Measurements from ENCODE around the gene WIPF2. TPM values are rescaled to one million over a fixed set of nuclear protein-coding genes. Genes with fewer than 3 reads are reported as not detected.
"Not testable (repeated sequence)": the region's sequence is repeated elsewhere in the genome, so short reads cannot be mapped to it uniquely, and the experiment has no call there.

Gene WIPF2
- total RNA-seq, 1 donor from 2014 or later, result 8.5 TPM

DNA sequence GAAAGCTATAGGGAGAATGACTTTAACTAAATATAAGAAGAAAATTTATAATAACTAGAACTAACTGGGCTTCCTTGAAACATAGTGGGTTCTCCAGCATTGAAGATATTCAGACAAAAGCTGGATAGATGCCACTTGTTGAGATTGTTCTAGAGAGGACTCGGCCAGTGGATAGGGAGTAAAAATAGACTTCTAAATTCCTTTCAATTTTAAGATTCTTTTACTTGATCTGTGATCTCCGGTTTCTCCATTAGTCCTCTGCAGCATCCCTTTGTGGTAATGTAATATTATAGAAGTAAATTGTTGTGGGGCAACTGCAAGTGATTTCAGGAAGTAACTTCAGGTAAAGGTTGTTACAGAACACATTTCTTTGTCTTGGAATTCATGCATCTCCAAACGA, 79.6 kb downstream of the WIPF2 start:
- no peak for DNase-seq

DNA sequence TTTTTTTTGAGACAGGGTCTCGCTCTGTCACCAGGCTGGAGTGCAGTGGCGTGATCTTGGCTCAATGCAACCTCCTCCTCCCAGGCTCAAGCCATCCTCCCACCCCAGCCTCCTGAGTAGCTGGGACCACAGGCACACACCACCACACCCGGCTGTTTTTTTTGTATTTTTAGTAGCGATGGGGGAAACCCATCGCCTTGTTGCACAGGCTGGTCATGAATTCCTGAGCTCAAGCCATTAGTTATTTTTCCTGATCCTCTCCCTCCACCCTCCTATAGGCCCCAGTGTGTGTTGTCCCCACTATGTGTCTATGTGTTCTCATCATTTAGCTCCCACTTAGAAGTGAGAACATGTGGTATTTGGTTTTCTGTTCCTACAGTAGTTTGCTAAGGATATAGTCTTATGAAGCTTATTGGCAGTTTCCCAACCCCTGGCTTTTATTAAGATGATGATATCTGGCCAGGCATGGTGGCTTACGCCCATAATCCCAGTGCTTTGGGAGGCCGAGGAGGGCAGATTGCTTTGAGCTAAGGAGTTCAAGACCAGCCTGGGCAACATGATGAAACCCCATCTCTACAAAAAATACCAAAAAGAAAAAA, 80.2 kb downstream of the WIPF2 start:
- not testable (repeated sequence) for DNase-seq

DNA sequence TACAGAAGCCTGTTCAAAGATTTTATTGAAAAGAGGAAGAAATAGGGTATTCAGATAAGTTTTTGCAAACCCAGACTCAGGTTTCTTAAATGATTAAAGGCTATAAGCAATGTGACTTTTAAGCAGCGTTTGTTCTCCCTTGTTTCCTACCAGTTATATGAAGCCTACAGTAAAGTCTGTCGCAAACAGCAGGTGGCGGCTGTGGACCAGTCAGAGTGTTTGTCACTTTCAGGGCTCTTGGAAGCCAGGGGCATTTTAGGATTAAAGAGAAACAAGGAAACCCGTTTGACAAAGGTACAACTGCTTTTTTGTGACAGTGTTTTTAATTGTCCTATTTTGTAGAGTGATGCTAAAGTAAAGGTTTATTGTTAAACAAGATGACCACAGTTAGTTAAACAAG, 82.2 kb downstream of the WIPF2 start:
- peak; percentile 53 for DNase-seq

DNA sequence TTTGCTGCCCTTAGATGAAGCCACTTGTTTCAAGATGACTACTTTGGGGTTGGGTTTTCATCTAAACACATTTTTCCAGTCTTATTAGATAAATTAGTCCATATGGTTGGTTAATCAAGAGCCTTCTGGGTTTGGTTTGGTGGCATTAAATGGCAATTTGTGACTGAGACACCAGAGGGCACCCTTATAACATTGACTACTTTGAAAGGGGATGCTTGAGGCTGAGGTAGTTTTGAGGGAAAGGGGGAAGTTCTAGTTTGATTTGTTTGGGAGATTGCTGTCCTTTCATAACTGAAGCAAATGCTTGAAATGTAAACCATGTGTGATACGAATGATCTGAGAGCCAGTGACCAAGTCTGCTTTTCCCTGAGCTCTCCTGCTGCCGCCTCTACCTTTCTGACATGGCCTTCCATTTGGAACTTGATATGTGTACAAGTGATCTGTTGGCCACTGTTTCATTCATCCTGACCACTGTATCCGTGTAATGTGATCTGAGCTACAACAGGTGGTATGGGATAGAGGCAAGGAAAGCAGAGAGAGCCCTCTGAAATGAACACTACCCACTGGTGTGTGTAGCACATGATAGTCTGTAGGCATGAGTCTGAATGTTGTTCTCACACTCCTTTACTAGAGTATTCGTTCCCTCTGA, 84.0 kb downstream of the WIPF2 start:
- DNase-seq, result peak; percentile 86

DNA sequence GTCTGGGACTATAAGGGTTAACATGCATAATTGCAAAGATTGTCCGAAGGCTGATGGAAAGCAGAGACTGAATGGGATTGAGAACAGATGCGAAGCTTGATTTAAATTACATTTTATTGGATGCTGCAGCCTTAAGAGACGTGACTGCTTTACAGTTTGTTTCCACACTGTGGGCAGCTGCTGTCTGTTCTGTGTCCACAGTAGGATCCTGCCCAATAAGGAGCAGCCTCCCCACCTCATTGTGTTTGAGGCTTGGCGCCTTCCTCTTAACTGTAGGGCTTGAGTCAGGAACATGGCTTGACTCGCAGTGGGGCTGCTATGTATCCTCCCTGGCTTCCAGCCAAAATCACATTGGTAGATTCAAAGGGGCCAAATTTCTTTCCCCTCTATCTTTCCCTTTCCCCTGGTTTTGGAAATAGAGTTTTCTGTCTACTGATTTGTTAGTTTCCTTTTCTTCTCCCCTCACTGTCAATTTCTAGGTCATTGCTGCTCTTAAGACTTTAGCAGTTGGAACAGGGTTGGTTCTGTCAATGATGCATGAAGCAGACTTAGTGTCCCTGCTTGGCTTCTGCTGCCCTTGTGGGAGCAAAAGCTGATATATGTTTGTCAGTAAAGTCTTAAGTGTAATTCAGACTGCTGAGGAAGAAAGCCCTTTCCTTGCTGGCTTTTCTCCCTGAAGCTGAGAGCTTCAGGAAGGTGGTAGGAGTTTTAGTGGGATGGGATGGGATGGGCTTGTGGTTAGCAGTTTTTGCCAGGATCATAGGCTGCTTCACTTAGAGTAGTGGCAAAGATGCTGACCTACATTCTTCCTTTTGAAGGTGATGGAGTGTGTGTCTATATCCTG, 84.8 kb downstream of the WIPF2 start:
- DNase-seq, result peak; percentile 62

DNA sequence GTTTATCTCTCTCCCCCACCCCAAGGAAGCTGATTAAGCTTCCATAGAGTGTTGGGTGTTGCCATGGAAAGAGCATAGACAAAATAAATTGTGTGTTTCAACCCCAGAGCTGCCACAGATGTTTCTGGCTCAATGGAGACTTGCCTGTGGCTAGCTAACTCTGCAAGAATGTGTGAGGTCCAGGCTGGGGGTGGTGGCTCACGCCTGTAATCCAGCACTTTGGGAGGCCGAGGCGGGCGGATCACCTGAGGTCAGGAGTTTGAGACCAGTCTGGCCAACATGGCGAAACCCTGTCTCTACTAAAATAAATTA, 85.4 kb downstream of the WIPF2 start:
- DNase-seq, result not testable (repeated sequence)

DNA sequence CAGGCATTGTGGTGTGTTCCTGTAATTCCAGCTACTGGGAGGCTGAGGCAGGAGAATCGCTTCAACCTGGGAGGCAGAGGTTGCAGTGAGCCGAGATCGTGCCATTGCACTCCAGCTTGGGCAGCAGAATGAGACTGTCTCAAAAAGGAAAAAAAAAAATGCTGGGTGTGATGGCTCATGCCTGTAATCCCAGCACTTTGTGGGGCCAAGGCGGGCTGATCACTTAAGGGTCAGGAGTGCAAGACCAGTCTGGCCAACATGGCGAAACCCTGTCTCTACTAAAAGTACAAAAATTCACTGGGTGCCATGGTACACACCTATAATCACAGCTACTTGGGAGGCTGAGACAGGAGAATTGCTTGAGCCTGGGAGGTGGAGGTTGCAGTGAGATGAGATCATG, 85.8 kb downstream of the WIPF2 start:
- not testable (repeated sequence) for DNase-seq

DNA sequence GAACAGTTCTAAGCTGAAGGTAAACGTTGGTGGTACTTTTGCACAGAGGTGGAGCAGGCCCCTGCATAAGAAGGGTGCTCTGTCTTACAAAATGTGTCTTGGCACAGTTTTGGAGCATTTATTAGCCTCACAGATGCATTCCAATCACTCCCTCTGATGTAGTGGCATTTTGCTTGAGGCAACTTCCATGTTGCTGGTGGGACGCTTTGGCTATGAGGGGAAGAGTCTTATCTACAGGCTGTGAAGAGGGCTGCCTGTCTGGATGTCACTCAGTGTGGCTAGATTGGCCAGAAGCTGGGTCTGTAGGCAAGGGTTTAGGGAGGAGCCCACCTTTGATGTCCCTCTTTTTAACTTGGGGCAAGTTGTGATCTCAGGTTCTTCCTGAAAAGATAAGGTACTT, 87.3 kb downstream of the WIPF2 start:
- DNase-seq, result no peak

DNA sequence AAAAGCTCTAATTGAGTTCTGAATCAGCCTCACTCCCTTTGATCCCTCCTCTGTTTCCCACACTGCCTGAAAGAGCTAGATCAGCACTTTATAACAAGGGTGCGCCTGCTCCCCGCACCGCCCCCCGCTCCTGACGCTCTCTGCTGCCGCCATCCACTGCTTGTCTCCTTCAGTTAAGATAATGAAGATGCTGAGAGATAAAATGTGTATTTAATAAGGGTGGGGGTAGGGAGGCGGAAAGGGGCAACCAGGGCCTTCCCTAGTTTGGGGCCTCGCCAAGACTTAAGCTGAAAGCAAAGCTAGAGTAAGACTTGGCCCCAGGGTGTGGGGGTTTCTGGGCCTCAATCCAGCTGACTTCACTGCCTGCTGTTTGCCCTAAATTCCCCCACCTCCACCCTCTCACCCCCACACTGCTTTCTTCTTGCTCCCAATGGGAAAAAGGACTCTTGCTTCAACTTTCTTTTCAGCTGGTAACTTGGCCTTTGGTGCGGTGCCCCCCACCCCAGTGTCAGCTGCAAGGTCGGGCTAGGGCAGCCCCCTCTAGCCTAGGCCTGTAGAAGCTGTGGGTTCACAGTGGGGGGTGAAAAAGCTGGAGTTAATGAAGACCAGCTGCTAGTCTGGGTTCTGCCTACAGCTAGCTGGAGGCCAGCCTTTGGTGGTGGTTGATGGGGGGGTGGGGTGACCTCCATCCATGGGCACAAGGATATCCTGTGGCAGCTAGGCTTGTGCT, 88.1 kb downstream of the WIPF2 start:
- DNase-seq, result no peak

DNA sequence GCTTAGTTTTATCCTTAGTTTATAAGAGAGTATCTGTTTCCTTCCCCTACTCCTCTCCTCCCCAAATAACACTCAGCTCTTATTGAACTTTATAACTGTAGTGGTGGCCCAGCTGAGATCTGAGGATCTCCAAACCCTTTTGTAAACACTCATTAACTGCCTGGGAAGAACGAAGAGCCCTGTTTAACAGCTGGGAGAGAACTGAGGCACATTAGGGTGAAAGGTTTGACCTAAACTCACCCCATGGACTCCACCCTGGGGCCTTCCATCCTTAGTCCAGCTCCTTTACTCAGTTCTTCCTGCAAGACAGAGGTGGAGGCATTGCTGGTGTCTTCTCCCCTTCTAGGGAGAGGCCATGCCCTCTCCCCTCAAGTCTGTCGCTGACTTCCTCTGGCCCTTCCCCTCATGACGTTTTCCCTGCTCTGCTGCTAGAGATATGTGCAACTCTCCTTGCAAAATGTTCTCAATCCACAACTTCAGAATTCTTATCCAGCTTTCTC, 88.7 kb downstream of the WIPF2 start:
- DNase-seq, result no peak

DNA sequence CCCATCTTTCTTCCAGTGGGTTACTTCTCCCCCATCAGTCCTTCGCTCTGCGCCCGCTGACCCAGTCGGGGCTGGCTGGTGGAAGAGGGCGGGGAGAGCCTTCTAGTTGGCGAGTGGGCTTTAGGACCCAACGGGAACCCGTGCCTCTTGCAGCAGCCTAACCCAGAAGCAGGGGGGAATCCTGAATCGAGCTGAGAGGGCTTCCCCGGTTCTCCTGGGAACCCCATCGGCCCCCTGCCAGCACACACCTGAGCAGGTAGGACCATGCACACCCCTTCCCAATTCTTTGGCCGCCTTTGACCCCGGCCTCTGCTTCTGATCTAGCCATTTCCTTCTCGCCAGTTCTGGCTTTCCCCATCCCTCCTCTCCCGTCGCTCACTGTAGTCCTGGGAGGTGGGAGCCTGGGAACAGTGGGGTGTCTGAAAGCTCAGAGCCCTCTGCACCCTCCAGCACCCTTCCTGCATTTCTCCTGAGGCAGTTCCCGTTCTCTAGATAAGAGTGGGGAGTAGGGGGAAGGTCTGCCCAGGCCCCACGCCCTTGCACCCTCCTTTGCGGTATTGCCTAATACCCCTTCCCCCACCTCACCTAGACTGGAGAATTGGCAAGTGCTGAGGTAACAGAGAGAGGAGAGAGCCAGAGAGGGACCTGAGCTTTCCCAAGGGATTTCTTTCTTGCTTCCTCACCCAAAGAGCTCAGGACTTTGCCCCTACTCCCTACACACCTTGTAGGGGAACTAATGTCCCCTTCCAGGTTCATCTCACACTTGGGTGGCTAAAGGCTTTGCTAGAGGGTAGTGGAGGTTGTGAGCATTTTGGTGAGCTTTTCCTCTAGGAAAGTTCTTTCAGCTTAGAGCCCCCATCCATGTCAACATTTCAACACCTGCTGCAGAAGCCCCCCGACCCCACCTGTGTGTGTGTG, 90.2 kb downstream of the WIPF2 start, which contains the start of gene RARA:
RARA (plus strand) TSS at position 150 of the 918 bp plus-strand sequence. CDS start 22,039 bp downstream, outside the sequence.
- peak; percentile 55 for DNase-seq

DNA sequence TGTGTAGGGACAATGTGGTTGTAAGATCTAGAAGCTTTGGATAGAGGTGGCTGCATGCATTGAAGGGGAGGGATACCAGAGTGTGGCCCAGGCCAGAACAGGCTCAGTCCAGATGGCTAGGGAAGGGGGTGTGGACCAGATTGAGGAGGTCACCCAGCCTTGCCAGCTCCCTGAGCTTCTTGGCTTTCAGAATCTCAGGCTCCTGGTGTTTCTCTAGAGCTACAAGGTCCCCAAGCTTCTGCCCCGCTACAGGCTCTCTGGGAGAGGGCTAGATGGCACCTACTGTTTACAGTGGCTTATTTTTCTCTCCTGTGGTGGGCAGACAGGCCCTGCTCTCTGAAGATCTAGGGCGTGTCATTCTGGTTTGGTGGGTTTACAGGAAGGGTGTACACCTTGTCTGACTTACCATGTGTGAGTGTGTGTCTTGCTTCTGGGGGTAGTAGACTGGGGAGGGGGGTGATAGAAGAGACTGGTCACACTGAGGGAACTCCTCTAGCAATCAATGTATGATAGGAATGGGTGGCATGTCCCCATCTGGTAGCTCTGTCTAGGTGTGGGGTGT, 90.9 kb downstream of the WIPF2 start:
- no peak for DNase-seq

DNA sequence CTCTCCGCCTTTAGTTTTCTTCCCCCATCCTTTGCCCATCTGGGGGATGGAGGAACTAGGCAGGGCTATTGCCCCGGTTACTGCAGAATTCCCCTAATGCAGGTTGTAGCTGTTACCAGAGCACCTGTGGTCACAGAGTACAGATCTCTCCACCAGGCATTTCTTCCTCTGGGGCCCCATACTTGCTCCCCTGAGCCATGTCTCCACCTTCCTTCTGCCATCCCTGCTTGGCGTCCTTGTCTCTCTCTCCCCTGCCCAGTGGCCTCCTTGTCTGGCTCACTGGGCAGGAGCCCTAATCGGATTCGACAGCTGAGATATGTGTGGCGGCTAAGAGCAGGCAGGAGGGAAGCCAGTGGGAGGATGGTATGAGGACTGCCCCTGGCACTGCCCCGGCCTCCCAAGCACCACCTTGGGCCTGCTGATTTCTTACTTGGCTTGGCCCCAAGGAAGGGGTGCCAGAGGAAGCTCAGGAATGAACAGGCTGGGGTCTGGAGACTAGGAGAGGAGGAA, 91.8 kb downstream of the WIPF2 start:
- no peak for DNase-seq

DNA sequence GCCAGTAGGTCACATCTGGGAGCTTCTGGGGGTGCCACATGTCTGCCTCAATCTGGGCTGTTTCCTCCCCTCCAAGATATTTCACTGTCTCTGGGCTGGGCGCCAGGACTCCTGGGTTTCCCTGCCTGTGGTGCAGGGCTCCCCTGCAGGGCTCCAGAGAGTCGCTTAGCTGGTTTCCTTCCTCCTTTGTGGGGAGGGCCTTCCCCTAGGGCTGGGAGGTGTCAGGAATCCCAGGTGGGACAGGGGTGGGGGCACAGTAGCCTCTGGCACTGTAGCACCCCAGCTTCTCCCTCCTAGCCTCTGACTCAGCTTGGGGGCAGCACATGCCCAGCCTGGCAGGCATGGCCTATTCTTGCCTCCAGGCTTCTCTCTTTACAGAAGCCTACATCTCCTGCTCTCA, 92.5 kb downstream of the WIPF2 start:
- peak; percentile 24 for DNase-seq

DNA sequence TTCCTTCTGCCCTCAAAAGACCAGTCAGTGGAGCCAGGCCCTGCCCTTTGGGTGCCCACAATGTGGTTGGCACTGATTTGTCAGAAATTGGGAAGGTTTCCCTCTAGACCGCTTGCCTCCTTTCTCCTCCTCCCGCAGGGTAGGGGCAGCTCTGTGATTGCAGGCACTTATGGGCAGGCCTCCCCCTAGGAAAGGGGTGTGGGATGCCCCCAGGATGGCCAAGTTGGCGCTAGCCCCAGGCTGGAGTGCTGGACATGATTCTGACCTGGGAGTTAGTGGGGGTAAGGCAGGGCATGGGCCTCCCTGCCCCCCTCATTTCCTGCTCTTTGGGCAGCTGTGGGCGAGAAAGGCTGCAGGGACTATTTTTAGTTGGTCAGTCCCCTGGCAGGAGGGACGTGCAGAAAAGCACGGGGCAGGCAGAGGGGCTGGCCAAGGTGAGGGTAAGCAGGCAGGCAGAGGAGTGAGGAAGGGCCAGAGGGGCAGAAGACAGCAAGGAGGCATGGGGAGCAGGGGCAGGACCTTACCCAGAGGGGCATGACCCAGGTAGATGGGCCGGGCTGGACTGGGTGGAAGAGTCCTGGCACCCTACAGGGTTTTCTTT, 93.1 kb downstream of the WIPF2 start:
- no peak for DNase-seq

DNA sequence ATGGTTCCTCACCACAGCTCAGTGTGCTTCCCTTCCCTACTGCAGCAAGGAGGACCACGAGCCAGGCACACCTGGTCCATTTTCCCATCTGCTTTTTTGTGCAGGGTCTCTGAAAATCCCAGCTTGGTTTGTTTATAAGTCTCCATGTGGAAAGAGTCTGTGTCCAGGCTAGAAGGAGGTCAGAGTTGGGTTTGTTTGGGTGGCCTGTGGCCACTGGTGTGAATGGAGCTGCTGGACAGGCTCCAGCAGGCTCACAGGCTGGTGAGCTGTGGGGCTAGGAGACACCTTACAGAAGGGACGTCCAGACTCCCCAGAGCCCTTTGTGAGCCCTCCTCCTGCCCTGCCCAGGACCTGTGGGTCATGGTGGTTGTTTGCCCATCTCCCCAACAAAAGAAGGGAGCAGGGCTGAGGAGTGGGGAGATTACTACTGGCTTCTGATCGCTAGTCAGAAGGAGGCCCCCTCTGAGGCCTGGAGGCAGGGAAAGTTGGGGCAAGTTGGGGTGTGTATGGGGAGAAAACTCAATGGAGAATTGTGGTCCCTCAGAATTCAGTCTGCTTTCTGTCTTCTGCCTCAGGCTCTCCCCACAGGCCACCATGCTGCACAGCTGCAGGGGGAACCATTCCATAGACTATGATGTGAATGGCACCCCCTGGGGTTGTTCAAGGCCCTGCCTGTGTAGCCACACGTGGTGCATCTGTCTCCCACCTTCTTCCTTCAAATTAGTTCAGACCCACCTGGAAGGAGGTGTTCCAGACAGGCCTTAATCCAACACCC, 94.0 kb downstream of the WIPF2 start:
- no peak for DNase-seq

DNA sequence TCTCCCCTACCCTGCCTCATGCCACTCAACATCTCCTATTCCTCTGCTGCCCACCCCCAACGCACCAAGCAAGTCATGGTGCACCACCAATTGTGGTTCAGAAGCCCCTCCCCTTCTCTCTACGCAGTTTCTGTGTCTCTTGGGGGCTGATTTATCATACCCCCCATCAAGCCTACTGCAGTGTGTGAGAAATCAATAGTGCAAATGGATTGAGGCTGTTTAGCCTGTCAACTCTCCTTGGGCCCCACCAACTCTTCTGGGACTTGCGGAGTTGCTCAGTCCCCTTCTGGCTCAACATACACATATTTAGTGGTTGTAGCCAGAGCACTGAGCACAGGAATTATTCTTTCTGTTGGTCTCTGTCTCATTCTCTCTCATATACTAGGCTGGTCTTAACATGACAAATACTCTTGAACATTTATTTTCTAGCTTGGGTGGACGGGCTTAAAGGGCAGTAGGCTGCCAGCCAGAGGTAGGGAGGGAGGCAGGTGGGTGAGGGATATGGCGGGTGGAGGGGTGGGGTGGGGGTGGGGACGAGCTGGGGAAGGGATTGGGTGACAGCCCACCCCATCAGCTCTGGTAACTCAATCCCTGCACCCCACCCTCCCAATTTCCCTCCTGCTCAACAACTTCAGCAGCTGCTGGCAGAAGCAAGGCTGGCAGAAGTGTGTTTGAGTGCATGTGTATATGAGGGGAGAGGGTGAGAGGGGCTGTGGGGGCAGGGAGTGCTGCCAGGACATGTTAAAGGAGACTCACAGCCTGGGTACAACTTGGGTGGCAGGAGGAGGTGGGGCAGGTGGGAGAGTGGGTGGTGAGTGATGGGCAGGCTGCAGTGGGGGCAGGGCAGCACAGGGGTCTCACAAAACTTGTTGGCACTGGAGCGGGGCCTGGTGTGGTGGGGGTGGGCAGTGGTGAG, 94.8 kb downstream of the WIPF2 start:
- no peak for DNase-seq

DNA sequence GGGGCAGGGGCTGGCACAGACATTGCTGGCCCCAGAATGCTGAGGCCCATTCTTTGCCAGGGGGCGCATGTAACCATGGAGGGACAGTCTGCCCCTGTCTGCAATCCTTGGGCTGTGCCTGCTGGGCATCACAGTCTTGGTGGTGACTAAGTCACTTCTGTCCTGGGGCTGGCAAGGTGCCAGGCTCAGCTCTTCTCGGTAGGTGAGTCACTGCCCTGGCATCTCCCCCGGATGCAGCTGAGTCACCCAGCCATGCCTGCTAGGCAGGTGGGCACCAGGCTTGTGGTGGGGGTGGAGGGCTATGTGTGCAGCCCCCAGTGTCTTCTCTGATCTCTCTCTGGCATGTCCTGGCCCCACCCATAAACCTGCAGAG, 95.5 kb downstream of the WIPF2 start:
- DNase-seq, result peak; percentile 97

DNA sequence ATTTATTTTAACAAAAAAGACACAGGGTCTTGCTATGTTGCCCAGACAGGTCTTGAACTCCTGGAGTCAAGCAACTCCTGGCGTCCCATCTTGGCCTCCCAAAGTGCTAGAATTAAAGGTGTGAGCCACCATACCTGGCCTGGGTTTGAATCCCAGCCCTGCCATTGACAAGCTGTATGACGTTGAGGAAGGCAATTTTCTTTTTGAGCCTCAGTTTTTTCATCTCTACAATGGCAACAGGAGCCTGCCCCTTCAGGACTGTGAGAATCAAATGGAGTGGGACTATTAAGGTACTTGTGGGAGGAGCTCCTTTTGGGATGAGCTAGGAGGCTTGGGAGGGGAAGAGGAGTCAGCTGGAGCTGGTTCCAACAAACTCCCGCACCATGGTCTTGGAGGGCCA, 96.1 kb downstream of the WIPF2 start:
- DNase-seq, result no peak
